CD4-positive, alpha-beta T cell treated with Interleukin-10 for 1 hour (primary cell): Measurements from ENCODE around the gene ZDHHC7.

Experiments used
- DNase-seq: peaks from one replicate; pipeline ENCODE4 v3.0.0-alpha.2; 2020

Gene ZDHHC7

GRCh38 chr16:85018529-85019236 is 7.3 kb upstream of the ZDHHC7 start:
- no peak for DNase-seq

- DNase-seq: no peak
Measured at GRCh38 chr16:85017633-85018032, 6.3 kb upstream of the ZDHHC7 start.

GRCh38 chr16:85017151-85017550 is 5.8 kb upstream of the ZDHHC7 start:
- DNase-seq: no peak

- DNase-seq: no peak
Measured at GRCh38 chr16:85015481-85016187, 4.3 kb upstream of the ZDHHC7 start.

- no peak for DNase-seq
Measured at GRCh38 chr16:85014311-85014710, 3.0 kb upstream of the ZDHHC7 start.

GRCh38 chr16:85011846-85012284 is 530 bp upstream of the ZDHHC7 start:
- no peak for DNase-seq

GRCh38 chr16:85010446-85010930 is 847 bp downstream of the ZDHHC7 start:
- no peak for DNase-seq

- no peak for DNase-seq
Measured at GRCh38 chr16:85008271-85008670, 3.1 kb downstream of the ZDHHC7 start.

GRCh38 chr16:85007496-85008214 is 3.7 kb downstream of the ZDHHC7 start:
- no peak for DNase-seq

- DNase-seq: no peak
Measured at GRCh38 chr16:85006639-85007038, 4.7 kb downstream of the ZDHHC7 start.

- no peak for DNase-seq
Measured at GRCh38 chr16:85005285-85006069, 5.9 kb downstream of the ZDHHC7 start.

GRCh38 chr16:85004587-85005205 is 6.6 kb downstream of the ZDHHC7 start:
- DNase-seq: no peak

- DNase-seq: no peak
Measured at GRCh38 chr16:85003725-85004586, 7.4 kb downstream of the ZDHHC7 start.

- no peak for DNase-seq
Measured at GRCh38 chr16:85003076-85003475, 8.3 kb downstream of the ZDHHC7 start.

- DNase-seq: no peak
Measured at GRCh38 chr16:85002608-85003007, 8.7 kb downstream of the ZDHHC7 start.

GRCh38 chr16:85002099-85002541 is 9.2 kb downstream of the ZDHHC7 start:
- no peak for DNase-seq

GRCh38 chr16:84999857-85000480 is 11.4 kb downstream of the ZDHHC7 start:
- DNase-seq: no peak

- DNase-seq: no peak
Measured at GRCh38 chr16:84999200-84999599, 12.1 kb downstream of the ZDHHC7 start.

GRCh38 chr16:84996365-84996764 is 15.0 kb downstream of the ZDHHC7 start:
- DNase-seq: no peak

GRCh38 chr16:84995663-84996062 is 15.7 kb downstream of the ZDHHC7 start:
- peak; percentile 51 for DNase-seq

- DNase-seq: no peak
Measured at GRCh38 chr16:84993926-84994325, 17.4 kb downstream of the ZDHHC7 start.
